H9 (cell line): ENCODE data around the gene NECAB2. TPM values are rescaled to one million over a fixed set of nuclear protein-coding genes. Genes with fewer than 3 reads are reported as not detected.

ENCODE experiments used
- DNase-seq: peaks from one replicate; pipeline ENCODE4 v3.0.0-alpha.2; 2017
- H2AFZ ChIP-seq: one replicate; pipeline ENCODE4 v1.6.1; 2013; ENCODE audit warnings: mild to moderate bottlenecking, low read length, control low read depth, moderate library complexity
- H2AK5ac ChIP-seq: 2 replicates; pipeline ENCODE4 v1.6.1; 2013; ENCODE audit warnings: low read length, control low read depth, mixed read lengths; ENCODE audit not compliant: insufficient read length
- H2BK120ac ChIP-seq: one replicate; pipeline ENCODE4 v1.6.1; 2013; ENCODE audit warnings: low read depth, mild to moderate bottlenecking, low read length, control low read depth, inconsistent platforms; ENCODE audit not compliant: poor library complexity, severe bottlenecking
- H2BK12ac ChIP-seq: 2 replicates; pipeline ENCODE4 v1.6.1; 2013; ENCODE audit warnings: low read length, control low read depth, mixed read lengths, low read depth; ENCODE audit not compliant: insufficient read length
- H2BK15ac ChIP-seq: 2 replicates; pipeline ENCODE4 v1.6.1; 2013; ENCODE audit warnings: low read depth, low read length, control low read depth
- H2BK20ac ChIP-seq: one replicate; pipeline ENCODE4 v1.6.1; 2013; ENCODE audit warnings: low read depth, mild to moderate bottlenecking, low read length, control low read depth, inconsistent platforms; ENCODE audit not compliant: poor library complexity, severe bottlenecking
- H2BK5ac ChIP-seq: 2 replicates; pipeline ENCODE4 v1.6.1; 2013; ENCODE audit warnings: low read length, control low read depth, mixed read lengths; ENCODE audit not compliant: insufficient read length
- H3K14ac ChIP-seq: 2 replicates; pipeline ENCODE4 v1.6.1; 2013; ENCODE audit warnings: low read length, control low read depth; ENCODE audit not compliant: insufficient read depth
- H3K18ac ChIP-seq: 2 replicates; pipeline ENCODE4 v1.6.1; 2013; ENCODE audit warnings: low read depth, mild to moderate bottlenecking, mixed read lengths, low read length, control low read depth; ENCODE audit not compliant: insufficient read length
- H3K23ac ChIP-seq: 2 replicates; pipeline ENCODE4 v1.6.1; 2013; ENCODE audit warnings: low read length, control low read depth, mixed read lengths, low read depth; ENCODE audit not compliant: insufficient read length
- H3K23me2 ChIP-seq: 2 replicates; pipeline ENCODE4 v1.6.1; 2013; ENCODE audit warnings: low read depth, mild to moderate bottlenecking, mixed read lengths, low read length, control low read depth; ENCODE audit not compliant: insufficient read length, poor library complexity, severe bottlenecking
- H3K27ac ChIP-seq: 2 replicates; pipeline ENCODE4 v1.5.1; 2013; ENCODE audit warnings: low read length, control low read depth, mixed read lengths, low read depth; ENCODE audit not compliant: insufficient read length
- H3K27me3 ChIP-seq: 2 replicates; pipeline ENCODE4 v1.6.1; 2013; ENCODE audit warnings: low read length, control low read depth, inconsistent platforms; ENCODE audit not compliant: insufficient read depth
- H3K4ac ChIP-seq: 2 replicates; pipeline ENCODE4 v1.6.1; 2013; ENCODE audit warnings: low read depth, mild to moderate bottlenecking, control low read depth, inconsistent platforms, low read length, moderate library complexity
- H3K4me1 ChIP-seq: 2 replicates; pipeline ENCODE4 v1.6.1; 2013; ENCODE audit warnings: low read length, control low read depth, inconsistent platforms; ENCODE audit not compliant: insufficient read depth
- H3K4me2 ChIP-seq: 2 replicates; pipeline ENCODE4 v1.6.1; 2013; ENCODE audit warnings: low read length, control low read depth, mixed read lengths; ENCODE audit not compliant: insufficient read length, insufficient read depth
- H3K56ac ChIP-seq: 2 replicates; pipeline ENCODE4 v1.6.1; 2013; ENCODE audit warnings: low read depth, mild to moderate bottlenecking, mixed read lengths, low read length, control low read depth; ENCODE audit not compliant: insufficient read length
- H3K79me1 ChIP-seq: 2 replicates; pipeline ENCODE4 v1.6.1; 2013; ENCODE audit warnings: low read depth, mild to moderate bottlenecking, moderate library complexity, low read length, control low read depth, inconsistent platforms; ENCODE audit not compliant: insufficient read depth, poor library complexity, severe bottlenecking
- H3K79me2 ChIP-seq: 2 replicates; pipeline ENCODE4 v1.6.1; 2013; ENCODE audit warnings: low read length, control low read depth, inconsistent platforms; ENCODE audit not compliant: insufficient read depth
- H3K9ac ChIP-seq: 2 replicates; pipeline ENCODE4 v1.6.1; 2013; ENCODE audit warnings: low read length, control low read depth, mixed read lengths; ENCODE audit not compliant: insufficient read length; ENCODE audit errors: extremely low read depth
- H3K9me3 ChIP-seq: one replicate; pipeline ENCODE4 v1.6.1; 2013; ENCODE audit warnings: low read depth, low read length, inconsistent platforms; ENCODE audit not compliant: control insufficient read depth
- H3T11ph ChIP-seq: one replicate; pipeline ENCODE4 v1.6.1; 2013; ENCODE audit warnings: mild to moderate bottlenecking, low read length, control low read depth, inconsistent platforms
- H4K20me1 ChIP-seq: one replicate; pipeline ENCODE4 v1.6.1; 2013; ENCODE audit not compliant: control insufficient read depth, insufficient read length, insufficient read depth
- H4K5ac ChIP-seq: 2 replicates; pipeline ENCODE4 v1.6.1; 2013; ENCODE audit warnings: low read depth, mild to moderate bottlenecking, mixed read lengths, low read length, control low read depth; ENCODE audit not compliant: insufficient read length
- H4K8ac ChIP-seq: replicated peaks from 2 replicates; pipeline ENCODE4 v1.6.1; 2013; ENCODE audit warnings: low read length, control low read depth, mixed read lengths, low read depth; ENCODE audit not compliant: insufficient read length
- H4K91ac ChIP-seq: 2 replicates; pipeline ENCODE4 v1.6.1; 2013; ENCODE audit warnings: low read depth, mild to moderate bottlenecking, moderate library complexity, mixed read lengths, low read length, control low read depth; ENCODE audit not compliant: insufficient read length
- H3K27ac Mint-ChIP-seq, 3 experiments: 2 replicates in 2 of 3; 3 replicates in 1 of 3; pipeline ENCODE4 v1.8.0; 2020 to 2021; ENCODE audit warnings: mixed read lengths in 3 of 3, mild to moderate bottlenecking in 1 of 3, moderate library complexity in 1 of 3
- H3K27me3 Mint-ChIP-seq: 2 replicates; pipeline ENCODE4 v1.8.0; 2021; ENCODE audit warnings: low read depth, mild to moderate bottlenecking, moderate library complexity, mixed read lengths
- H3K36me3 Mint-ChIP-seq, 3 experiments: 2 replicates in 2 of 3; 3 replicates in 1 of 3; pipeline ENCODE4 v1.8.0; 2020 to 2021; ENCODE audit warnings: low read depth in 3 of 3, mixed read lengths in 3 of 3; ENCODE audit not compliant: insufficient read depth in 1 of 3
- H3K4me1 Mint-ChIP-seq, 2 experiments: 2 replicates each; pipeline ENCODE4 v1.8.0; 2020; ENCODE audit warnings: mixed read lengths in 2 of 2
- H3K4me3 Mint-ChIP-seq, 2 experiments: 2 replicates in 1 of 2; 3 replicates in 1 of 2; pipeline ENCODE4 v1.8.0; 2020 to 2021; ENCODE audit warnings: mild to moderate bottlenecking in 2 of 2, mixed read lengths in 2 of 2, moderate library complexity in 1 of 2
- H3K9me3 Mint-ChIP-seq, 2 experiments: 2 replicates in 1 of 2; 3 replicates in 1 of 2; pipeline ENCODE4 v1.8.0; 2020; ENCODE audit warnings: mild to moderate bottlenecking in 2 of 2, mixed read lengths in 2 of 2, moderate library complexity in 1 of 2
- CTCF ChIP-seq: fragments of 200-600 bp; sonication (generic); conservative IDR thresholded peaks from 3 replicates; pipeline ENCODE4 v1.8.0; 2021; ENCODE audit warnings: antibody characterized with exemption, mild to moderate bottlenecking
- WGBS: extraction: QIAGEN DNeasy Blood & Tissue Kit; methylation state at CpG from one replicate; pipeline ENCODE4 v1.1.7; 2013; ENCODE audit warnings: missing lambda C conversion rate, low lambda C conversion rate, mixed read lengths; ENCODE audit not compliant: insufficient read length; ENCODE audit errors: extremely low coverage; 5-methylcytosine and 5-hydroxymethylcytosine counted together
- total RNA-seq: library from RNA; stranded (reverse); gene quantifications from 2 replicates; pipeline ENCODE4 v1.2.1, GENCODE V29; 2021

The NECAB2 gene
- total RNA-seq, 1 experiment from 2014 or later: 12.6 TPM

- TF ChIP-seq CTCF: no peak
- H3K9me3 Mint-ChIP-seq: no peaks in the 10 kb centered on the region; a peak in 1 of 5 replicates
- H2BK12ac ChIP-seq: no peak overlapping the region
- no peak overlapping the region for H3K14ac ChIP-seq
- no peaks in the 10 kb centered on the region for H3K79me1 ChIP-seq
- peaks cover 13% of the 10 kb centered on the region for H3K27me3 Mint-ChIP-seq
- peak overlapping the region; percentile 68 to 83; a peak in 3 of 5 replicates for H3K4me3 Mint-ChIP-seq
- H3K27me3 ChIP-seq: peaks cover 2% of the 10 kb centered on the region; the same call in 1 of the 2 replicates
- no peak overlapping the region for H2BK15ac ChIP-seq
- peaks cover 9 to 39% of the 10 kb centered on the region in 2 experiments for H3K4me1 Mint-ChIP-seq
- no peak overlapping the region for H2BK20ac ChIP-seq
- no peak overlapping the region for H3K4ac ChIP-seq
- no peak overlapping the region for H3K23ac ChIP-seq
- no peak overlapping the region for H3K18ac ChIP-seq
- no peaks in the 10 kb centered on the region for H3K4me1 ChIP-seq
- H3K23me2 ChIP-seq: peaks cover 6% of the 10 kb centered on the region
- no peak overlapping the region for H2BK120ac ChIP-seq
- no peak overlapping the region for H2AFZ ChIP-seq
- H3T11ph ChIP-seq: no peak overlapping the region
- H2AK5ac ChIP-seq: no peak overlapping the region
- no peak overlapping the region for H3K56ac ChIP-seq
- peaks cover 3% of the 10 kb centered on the region for H4K20me1 ChIP-seq
- no peak overlapping the region for H4K5ac ChIP-seq
- no peaks in the 10 kb centered on the region for H3K36me3 Mint-ChIP-seq
- no CpG with 5 or more reads among the region's 87 CpGs for WGBS
- no peak overlapping the region for H3K27ac Mint-ChIP-seq
- H3K4me2 ChIP-seq: no peak overlapping the region
- no peak overlapping the region for H3K9ac ChIP-seq
- H4K91ac ChIP-seq: no peak overlapping the region
- H3K79me2 ChIP-seq: no peaks in the 10 kb centered on the region
- no peak overlapping the region for H3K27ac ChIP-seq
- no peak overlapping the region for H2BK5ac ChIP-seq
- DNase-seq: no peak
- H4K8ac ChIP-seq: no peak overlapping the region
- H3K9me3 ChIP-seq: no peaks in the 10 kb centered on the region
Measured at GRCh38 chr16:83968306-83968851, 335 bp downstream of the NECAB2 start.
